GM12864 (cell line): ENCODE data around the gene TBL1XR1.

Experiments
- DNase-seq: peaks from one replicate; pipeline ENCODE4 v3.0.0-alpha.2; 2011; ENCODE audit warnings: low read depth
- H3K4me3 ChIP-seq: 2 replicates; pipeline ENCODE4 v1.5.1; 2011; ENCODE audit warnings: mild to moderate bottlenecking, low read depth, low read length, control low read depth
- TF ChIP-seq, protein P1 (sequence below): IDR thresholded peaks from 2 replicates; pipeline ENCODE4 v1.5.1; 2011; ENCODE audit warnings: low read depth, mild to moderate bottlenecking, moderate library complexity, low read length, control low read depth, inconsistent platforms; ENCODE audit errors: missing control alignments

TBL1XR1 gene

DNA sequence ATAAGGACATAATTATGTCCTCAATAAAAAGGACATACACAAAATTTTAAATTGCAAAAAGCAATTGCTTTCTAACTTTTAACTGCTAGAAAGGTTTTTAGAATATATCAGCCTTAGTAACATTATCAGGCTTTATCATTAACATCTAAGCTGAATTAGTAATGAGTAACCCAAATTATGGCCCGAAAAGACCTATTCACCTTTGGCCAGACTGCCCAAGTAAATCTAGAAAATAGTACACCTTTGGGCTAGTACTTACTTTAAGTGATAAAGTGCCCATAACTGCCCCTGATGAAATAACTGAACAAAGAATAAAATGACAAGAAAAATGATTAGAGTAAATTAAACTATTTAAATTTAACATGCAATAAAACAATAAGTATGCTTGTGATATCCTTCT lies 117.2 kb downstream of the TBL1XR1 start:
- DNase-seq: no peak
- TF ChIP-seq, protein P1, sequence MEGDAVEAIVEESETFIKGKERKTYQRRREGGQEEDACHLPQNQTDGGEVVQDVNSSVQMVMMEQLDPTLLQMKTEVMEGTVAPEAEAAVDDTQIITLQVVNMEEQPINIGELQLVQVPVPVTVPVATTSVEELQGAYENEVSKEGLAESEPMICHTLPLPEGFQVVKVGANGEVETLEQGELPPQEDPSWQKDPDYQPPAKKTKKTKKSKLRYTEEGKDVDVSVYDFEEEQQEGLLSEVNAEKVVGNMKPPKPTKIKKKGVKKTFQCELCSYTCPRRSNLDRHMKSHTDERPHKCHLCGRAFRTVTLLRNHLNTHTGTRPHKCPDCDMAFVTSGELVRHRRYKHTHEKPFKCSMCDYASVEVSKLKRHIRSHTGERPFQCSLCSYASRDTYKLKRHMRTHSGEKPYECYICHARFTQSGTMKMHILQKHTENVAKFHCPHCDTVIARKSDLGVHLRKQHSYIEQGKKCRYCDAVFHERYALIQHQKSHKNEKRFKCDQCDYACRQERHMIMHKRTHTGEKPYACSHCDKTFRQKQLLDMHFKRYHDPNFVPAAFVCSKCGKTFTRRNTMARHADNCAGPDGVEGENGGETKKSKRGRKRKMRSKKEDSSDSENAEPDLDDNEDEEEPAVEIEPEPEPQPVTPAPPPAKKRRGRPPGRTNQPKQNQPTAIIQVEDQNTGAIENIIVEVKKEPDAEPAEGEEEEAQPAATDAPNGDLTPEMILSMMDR: no peak

DNA sequence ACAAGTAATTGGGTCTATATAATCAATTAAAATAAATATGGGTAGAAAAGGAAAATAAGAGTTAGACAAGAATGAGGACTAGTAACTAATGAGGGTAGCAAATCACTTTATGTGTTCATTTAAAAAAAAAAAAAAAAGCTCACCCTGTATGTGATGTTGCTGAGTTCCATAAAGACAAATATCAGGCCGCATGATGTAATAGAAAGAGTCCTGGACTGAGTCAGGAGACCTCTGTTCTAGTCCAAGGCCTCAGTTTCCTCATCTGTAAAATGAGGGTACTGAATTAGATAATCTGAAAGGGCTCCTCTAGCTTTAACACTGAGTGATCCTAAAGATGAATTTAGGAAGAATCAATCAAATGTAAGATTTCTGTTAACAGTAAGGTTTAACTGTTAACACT lies 117.6 kb downstream of the TBL1XR1 start:
- DNase-seq: no peak
- TF ChIP-seq, protein P1: no peak
- no peak overlapping the region for H3K4me3 ChIP-seq

More for the DNA sequence above, 117.2 kb downstream of the TBL1XR1 start:
- H3K4me3 ChIP-seq: no peak overlapping the region

DNA sequence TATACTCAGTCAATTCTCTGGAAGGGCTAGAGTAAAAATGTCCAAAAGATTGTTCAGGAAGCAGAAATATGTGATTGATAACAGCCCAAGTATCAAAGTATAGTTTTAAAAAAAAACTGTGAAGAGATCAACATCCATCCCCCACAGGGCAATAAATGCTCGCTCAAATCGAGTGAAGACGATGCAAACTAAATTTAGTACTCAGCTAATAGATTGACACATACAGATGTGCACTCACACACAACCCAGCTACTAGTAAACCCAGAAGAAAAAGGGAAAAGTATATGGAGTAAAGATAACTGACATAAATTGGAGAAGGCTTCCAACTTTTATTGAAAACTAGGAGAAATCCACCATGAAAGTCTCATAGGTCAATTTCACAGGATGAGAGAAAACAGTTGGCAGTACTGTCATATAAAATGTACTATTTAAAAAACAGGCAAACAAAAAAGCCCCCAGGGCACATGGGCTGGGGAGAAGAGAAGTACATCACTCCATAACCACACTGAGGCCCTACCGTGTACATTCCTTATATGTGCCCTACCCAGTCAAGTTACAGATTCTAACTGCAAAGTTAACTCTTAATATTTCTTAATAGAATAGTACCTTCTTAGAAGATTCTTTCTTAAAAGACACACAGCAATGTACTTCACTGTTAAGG lies 125.7 kb downstream of the TBL1XR1 start:
- DNase-seq: no peak
- no peak overlapping the region for H3K4me3 ChIP-seq
- TF ChIP-seq, protein P1: no peak

DNA sequence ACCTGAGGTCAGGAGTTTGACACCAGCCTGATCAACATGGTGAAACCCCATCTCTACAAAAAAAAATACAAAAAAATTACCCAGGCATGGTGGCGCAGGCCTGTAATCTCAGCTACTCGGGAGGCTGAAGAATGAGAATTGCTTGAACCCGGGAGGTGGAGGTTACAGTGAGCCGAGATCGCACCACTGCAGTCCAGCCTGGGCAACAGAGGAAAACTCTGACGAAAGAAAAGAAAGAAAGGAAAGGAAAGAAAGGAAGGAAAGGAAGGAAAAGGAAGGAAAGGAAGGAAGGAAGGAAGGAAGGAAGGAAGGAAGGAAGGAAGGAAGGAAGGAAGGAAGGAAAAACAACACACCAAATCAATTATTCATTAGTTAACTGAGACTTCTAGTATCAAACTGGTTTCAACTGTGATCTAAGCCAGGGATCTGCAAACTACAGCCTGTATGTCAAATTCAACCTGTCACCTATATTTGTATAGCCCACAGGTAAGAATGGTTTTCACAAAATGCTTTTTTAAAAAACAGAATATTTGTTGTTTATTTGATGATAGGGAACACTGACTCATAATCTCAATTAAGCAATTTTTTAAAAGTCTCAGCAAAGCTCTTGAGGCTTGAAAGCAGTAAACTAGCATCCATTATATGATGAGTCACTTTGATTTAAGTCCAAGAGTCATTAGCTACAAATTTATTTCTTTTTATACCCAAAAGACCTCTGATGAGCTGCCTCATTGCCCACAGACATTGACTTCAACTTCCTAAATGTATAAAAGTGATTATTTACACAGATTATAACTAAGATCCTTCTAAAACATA lies 127.6 kb downstream of the TBL1XR1 start:
- TF ChIP-seq, protein P1: no peak
- H3K4me3 ChIP-seq: no peak overlapping the region
- DNase-seq: no peak

DNA sequence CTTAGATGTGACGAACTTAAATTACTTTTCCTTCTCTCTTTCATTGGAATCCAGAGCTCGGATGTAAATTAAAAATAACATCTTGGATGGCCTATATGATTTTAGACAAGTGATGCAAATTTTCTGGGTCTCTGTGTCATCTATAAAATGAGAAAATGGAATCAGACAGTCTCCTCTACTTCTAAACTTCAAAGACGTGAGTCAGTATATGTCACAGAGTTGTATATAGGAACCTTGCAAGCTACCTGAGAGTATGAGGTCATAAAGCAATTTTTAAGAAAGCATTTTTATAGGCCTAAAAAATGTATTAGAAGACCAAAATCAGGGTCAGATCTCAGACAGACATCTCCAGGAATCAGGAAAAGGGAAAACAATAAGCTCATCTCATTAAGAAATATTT lies 128.3 kb downstream of the TBL1XR1 start:
- no peak overlapping the region for H3K4me3 ChIP-seq
- no peak for DNase-seq
- TF ChIP-seq, protein P1: no peak

DNA sequence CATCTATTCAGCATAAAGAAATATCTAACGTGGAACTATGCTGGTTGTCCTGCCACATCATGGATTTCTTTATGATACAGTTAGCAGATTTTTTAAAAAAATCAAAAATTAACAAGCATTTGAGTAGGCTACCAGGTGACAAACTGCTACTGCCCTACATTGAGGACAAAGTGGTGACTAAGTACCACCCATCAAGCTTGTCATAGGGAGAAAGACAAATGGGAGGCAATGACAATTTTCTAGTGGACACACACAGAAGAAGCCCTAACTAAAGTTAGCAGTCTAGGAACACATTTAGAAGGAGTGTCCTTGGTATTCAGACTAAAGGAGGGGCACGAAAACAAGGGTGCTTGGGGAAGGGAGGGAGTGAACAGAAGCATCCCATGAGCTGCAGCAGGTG lies 131.2 kb downstream of the TBL1XR1 start:
- TF ChIP-seq, protein P1: no peak
- DNase-seq: no peak
- H3K4me3 ChIP-seq: no peak overlapping the region
